Gastrocnemius medialis (tissue), 4 donors: Measurements from ENCODE around the gene EXOC5. TPM values are rescaled to one million over a fixed set of nuclear protein-coding genes. Genes with fewer than 3 reads are reported as not detected.

Experiments
- ATAC-seq, 2 donors: fragments of 150-250 bp; one replicate each; pipeline ENCODE4 v1.9.1; 2016
- DNase-seq, 2 donors: peaks; one replicate each; pipeline ENCODE4 v3.0.0-alpha.2; 2019
- H3K27ac ChIP-seq, 4 donors: fragments of 200-600 bp; sonication (generic); 1 replicate in 1 of 4; 2 replicates in 3 of 4; pipeline ENCODE4 v1.5.1; 2016 to 2018; ENCODE audit warnings: mild to moderate bottlenecking in 2 of 4, moderate library complexity in 1 of 4
- H3K27me3 ChIP-seq, 3 donors: fragments of 200-600 bp; sonication (generic) in 2 of 3; 1 replicate in 1 of 3; 2 replicates in 2 of 3; pipeline versions ENCODE4 v1.5.1 to v1.6.0; 2016 to 2019; ENCODE audit warnings: mild to moderate bottlenecking in 1 of 3, moderate library complexity in 1 of 3
- H3K36me3 ChIP-seq, 2 donors: fragments of 200-600 bp; sonication (generic) in 1 of 2; one replicate each; pipeline ENCODE4 v1.5.1; 2017 to 2018
- H3K4me1 ChIP-seq, 2 donors: fragments of 200-600 bp; sonication (generic) in 1 of 2; one replicate each; pipeline ENCODE4 v1.5.1; 2016 to 2017; ENCODE audit warnings: mild to moderate bottlenecking in 2 of 2
- H3K4me3 ChIP-seq, 4 donors: fragments of 200-600 bp; sonication (generic) in 3 of 4; 1 replicate in 1 of 4; 2 replicates in 3 of 4; pipeline ENCODE4 v1.5.1; 2016 to 2019; ENCODE audit warnings: mild to moderate bottlenecking in 2 of 4
- H3K9me3 ChIP-seq, 3 donors: fragments of 200-600 bp; sonication (generic) in 2 of 3; 1 replicate in 1 of 3; 2 replicates in 2 of 3; pipeline ENCODE4 v1.5.1; 2016 to 2019
- POLR2A ChIP-seq, 2 donors: fragments of 450-650 bp; IDR thresholded peaks; one replicate each; pipeline ENCODE4 v1.6.1; 2017; ENCODE audit warnings: antibody characterized with exemption in 2 of 2, mild to moderate bottlenecking in 2 of 2, moderate library complexity in 2 of 2
- in situ Hi-C, 4 donors: fragments of 200-750 bp; cut with MboI; loops; one replicate each; pipeline versions ENCODE4 v1.15.0 to v1.8.0; 2017; ENCODE audit warnings: low sequenced_read_pairs in 4 of 4
- intact Hi-C: fragments of 100-400 bp; cut with DNase I; formaldehyde crosslinking; loops from one replicate; pipeline ENCODE4 v1.15.1; 2023; ENCODE audit warnings: low total_unique reads
- total RNA-seq, 4 donors: library from RNA; depleted of rRNA; stranded (reverse); fragments of >200 nt; gene quantifications; one replicate each; pipeline versions ENCODE4 v1.1.0 to v1.2.3, GENCODE V29; 2016
- TF ChIP-seq, protein P1 (sequence below), 5 experiments: fragments of 450-650 bp in 3 of 5; fragments of 200-600 bp in 2 of 5; sonication (generic) in 2 of 5; IDR thresholded peaks in 4 of 5; conservative IDR thresholded peaks in 1 of 5; 1 replicate in 4 of 5; 2 replicates in 1 of 5; pipeline ENCODE4 v1.5.1; 2016 to 2019; ENCODE audit warnings: antibody characterized with exemption in 5 of 5, mild to moderate bottlenecking in 3 of 5, moderate library complexity in 3 of 5

The EXOC5 gene
- total RNA-seq, 4 donors from 2014 or later = 34.6 to 61.9 (median 43.2) TPM

DNA sequence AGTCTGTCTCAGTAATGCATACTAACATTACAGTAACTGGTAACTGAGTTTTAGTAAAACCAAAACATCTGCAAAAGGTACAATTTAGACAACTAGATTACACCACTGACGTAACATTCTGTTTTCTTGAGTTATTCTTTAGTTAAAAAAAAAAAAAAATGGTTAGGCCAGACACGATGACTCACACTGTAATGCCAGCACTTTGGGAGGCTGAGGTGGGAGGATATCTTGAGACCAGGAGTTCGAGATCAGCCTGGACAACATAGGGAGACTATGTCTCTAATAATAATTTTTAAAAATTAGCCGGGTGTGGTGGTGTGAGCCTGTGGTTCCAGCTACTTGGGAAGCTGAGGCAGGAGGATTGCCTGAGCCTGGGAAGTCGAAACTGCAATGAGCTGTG, 34.2 kb upstream of the EXOC5 start:
- no peak overlapping the region for H3K27ac ChIP-seq
- no peaks in the 10 kb centered on the region for H3K27me3 ChIP-seq
- DNase-seq (no peak), ATAC-seq (no peak)
- no peaks in the 10 kb centered on the region for H3K36me3 ChIP-seq
- no peaks in the 10 kb centered on the region for H3K9me3 ChIP-seq
- peaks cover 1 to 2% of the 10 kb centered on the region in 2 donors for H3K4me1 ChIP-seq
- H3K4me3 ChIP-seq = no peak overlapping the region
- in situ Hi-C loops (loop anchor here in 2 of 4 donors (25.0 kb wide), 1 partner anchor 816 kb away; no protein-coding TSS in a partner anchor), intact Hi-C loops (no loop called here)
- no peak for TF ChIP-seq POLR2A (IDR thresholded peaks at IDR 0.05)
- TF ChIP-seq, protein P1, sequence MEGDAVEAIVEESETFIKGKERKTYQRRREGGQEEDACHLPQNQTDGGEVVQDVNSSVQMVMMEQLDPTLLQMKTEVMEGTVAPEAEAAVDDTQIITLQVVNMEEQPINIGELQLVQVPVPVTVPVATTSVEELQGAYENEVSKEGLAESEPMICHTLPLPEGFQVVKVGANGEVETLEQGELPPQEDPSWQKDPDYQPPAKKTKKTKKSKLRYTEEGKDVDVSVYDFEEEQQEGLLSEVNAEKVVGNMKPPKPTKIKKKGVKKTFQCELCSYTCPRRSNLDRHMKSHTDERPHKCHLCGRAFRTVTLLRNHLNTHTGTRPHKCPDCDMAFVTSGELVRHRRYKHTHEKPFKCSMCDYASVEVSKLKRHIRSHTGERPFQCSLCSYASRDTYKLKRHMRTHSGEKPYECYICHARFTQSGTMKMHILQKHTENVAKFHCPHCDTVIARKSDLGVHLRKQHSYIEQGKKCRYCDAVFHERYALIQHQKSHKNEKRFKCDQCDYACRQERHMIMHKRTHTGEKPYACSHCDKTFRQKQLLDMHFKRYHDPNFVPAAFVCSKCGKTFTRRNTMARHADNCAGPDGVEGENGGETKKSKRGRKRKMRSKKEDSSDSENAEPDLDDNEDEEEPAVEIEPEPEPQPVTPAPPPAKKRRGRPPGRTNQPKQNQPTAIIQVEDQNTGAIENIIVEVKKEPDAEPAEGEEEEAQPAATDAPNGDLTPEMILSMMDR (IDR thresholded peaks at IDR 0.05 in 4 of 5, conservative IDR thresholded peaks at IDR 0.05 in 1 of 5) = no peak

- no peak for DNase-seq
- Histone ChIP-seq H3K36me3 (no peaks in the 10 kb centered on the region), H3K4me1 (peaks cover 7 to 10% of the 10 kb centered on the region in 2 donors), H3K4me3 (no peak overlapping the region), H3K27ac (no peak overlapping the region), H3K27me3 (no peaks in the 10 kb centered on the region), H3K9me3 (no peaks in the 10 kb centered on the region)
- intact Hi-C loops (no loop called here), in situ Hi-C loops (no loop called here)
- ATAC-seq = no peak
- no peak for TF ChIP-seq POLR2A (IDR thresholded peaks at IDR 0.05)
- TF ChIP-seq, protein P1 (IDR thresholded peaks at IDR 0.05 in 4 of 5, conservative IDR thresholded peaks at IDR 0.05 in 1 of 5) = no peak
Observed at GRCh38 chr14:57299511-57299910, 30.8 kb upstream of the EXOC5 start.

DNA sequence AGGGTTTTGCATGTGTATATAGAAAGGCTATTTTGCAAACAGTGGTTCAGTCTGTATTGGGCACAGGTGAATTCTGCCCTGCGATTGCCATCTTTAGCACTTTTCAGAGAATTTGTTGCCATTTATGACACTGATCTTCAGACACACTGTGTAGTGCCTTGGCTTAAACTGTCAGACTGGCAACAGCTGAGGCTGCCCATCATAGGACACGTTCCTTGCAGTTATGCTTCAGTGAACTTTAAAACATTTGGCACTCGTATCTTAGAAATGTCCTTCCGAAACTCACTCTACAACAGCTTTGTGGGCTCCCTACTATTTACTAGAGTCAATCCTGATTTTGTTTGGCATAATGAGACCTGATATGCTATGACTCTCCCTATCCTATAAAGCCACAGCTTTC, 29.1 kb upstream of the EXOC5 start:
- H3K4me3 ChIP-seq = no peak overlapping the region
- in situ Hi-C loops = no loop called here
- ATAC-seq (no peak), DNase-seq (no peak)
- H3K4me1 ChIP-seq = peaks cover 7 to 10% of the 10 kb centered on the region in 2 donors
- no peak for TF ChIP-seq POLR2A (IDR thresholded peaks at IDR 0.05)
- TF ChIP-seq, protein P1 (IDR thresholded peaks at IDR 0.05 in 4 of 5, conservative IDR thresholded peaks at IDR 0.05 in 1 of 5) = no peak
- intact Hi-C loops = no loop called here
- H3K36me3 ChIP-seq = no peaks in the 10 kb centered on the region
- no peaks in the 10 kb centered on the region for H3K27me3 ChIP-seq
- no peaks in the 10 kb centered on the region for H3K9me3 ChIP-seq
- H3K27ac ChIP-seq = no peak overlapping the region

GRCh38 chr14:57295239-57295638, 26.5 kb upstream of the EXOC5 start:
- Histone ChIP-seq H3K36me3 (peaks cover 0 to 3% of the 10 kb centered on the region in 2 donors), H3K4me1 (peaks cover 7 to 10% of the 10 kb centered on the region in 2 donors), H3K4me3 (no peak overlapping the region), H3K27me3 (no peaks in the 10 kb centered on the region), H3K27ac (no peak overlapping the region), H3K9me3 (no peaks in the 10 kb centered on the region)
- TF ChIP-seq POLR2A (IDR thresholded peaks at IDR 0.05) = no peak
- TF ChIP-seq, protein P1 (IDR thresholded peaks at IDR 0.05 in 4 of 5, conservative IDR thresholded peaks at IDR 0.05 in 1 of 5) = no peak
- ATAC-seq (no peak), DNase-seq (no peak)
- in situ Hi-C loops (no loop called here), intact Hi-C loops (no loop called here)
